Fibroblast of mammary gland (primary cell): ENCODE data around the gene USP15.
"Not testable (repeated sequence)": the region's sequence is repeated elsewhere in the genome, so short reads cannot be mapped to it uniquely, and the experiment has no call there.

Experiments
- DNase-seq: peaks from one replicate; pipeline ENCODE4 v3.0.0-alpha.2; 2010; ENCODE audit warnings: low read depth
- H3K4me3 ChIP-seq: 2 replicates; pipeline ENCODE4 v1.5.1; 2011; ENCODE audit warnings: low read depth, mild to moderate bottlenecking, low read length, moderate library complexity; ENCODE audit not compliant: control insufficient read depth
- TF ChIP-seq, protein P1 (sequence below): conservative IDR thresholded peaks from 2 replicates; pipeline ENCODE4 v1.5.1; 2011; ENCODE audit warnings: low read depth, low read length, inconsistent platforms; ENCODE audit not compliant: control insufficient read depth, insufficient read depth

USP15 gene

GRCh38 chr12:62331306-62331705, 71.1 kb downstream of the USP15 start:
- H3K4me3 ChIP-seq = no peak overlapping the region
- TF ChIP-seq, protein P1, sequence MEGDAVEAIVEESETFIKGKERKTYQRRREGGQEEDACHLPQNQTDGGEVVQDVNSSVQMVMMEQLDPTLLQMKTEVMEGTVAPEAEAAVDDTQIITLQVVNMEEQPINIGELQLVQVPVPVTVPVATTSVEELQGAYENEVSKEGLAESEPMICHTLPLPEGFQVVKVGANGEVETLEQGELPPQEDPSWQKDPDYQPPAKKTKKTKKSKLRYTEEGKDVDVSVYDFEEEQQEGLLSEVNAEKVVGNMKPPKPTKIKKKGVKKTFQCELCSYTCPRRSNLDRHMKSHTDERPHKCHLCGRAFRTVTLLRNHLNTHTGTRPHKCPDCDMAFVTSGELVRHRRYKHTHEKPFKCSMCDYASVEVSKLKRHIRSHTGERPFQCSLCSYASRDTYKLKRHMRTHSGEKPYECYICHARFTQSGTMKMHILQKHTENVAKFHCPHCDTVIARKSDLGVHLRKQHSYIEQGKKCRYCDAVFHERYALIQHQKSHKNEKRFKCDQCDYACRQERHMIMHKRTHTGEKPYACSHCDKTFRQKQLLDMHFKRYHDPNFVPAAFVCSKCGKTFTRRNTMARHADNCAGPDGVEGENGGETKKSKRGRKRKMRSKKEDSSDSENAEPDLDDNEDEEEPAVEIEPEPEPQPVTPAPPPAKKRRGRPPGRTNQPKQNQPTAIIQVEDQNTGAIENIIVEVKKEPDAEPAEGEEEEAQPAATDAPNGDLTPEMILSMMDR = no peak
- no peak for DNase-seq

DNA sequence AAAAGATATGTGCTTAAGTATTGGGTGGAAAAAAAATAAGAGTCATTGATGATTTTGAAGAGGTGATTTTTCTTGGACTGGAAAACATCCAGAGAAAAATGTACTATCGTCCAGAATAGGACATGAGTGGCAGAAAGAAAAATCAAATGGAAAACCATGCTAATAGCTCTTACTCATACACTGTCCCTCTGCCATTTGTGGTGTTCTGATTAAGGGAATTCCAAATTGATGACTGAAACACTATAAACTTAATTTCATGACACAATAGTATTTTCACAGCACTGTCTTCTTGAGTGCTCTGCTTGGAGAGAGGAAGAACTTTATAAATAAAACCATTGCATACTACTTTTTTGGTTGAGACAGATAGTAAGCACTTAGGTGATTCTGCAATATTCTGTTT, 72.4 kb downstream of the USP15 start:
- DNase-seq = peak; percentile 82
- no peak overlapping the region for H3K4me3 ChIP-seq
- TF ChIP-seq, protein P1 = no peak

DNA sequence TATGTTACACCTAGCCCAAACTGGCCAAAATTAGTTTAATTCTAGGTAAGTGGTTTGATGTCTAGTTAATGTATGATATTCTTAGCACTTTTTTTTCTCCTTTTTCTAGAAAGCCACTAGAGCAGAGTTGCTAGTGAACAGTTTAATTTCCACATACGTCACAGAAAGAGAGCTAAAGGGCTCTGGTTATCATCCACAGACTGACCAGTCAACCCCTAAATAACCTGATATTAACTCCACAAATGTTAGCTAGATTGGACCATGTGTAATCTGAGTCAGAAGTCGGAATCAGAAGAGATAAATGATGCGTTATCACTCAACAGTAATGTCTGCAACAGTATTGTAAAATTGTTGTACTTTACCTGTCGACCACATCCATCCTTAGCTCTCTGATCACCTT, 74.9 kb downstream of the USP15 start:
- no peak overlapping the region for H3K4me3 ChIP-seq
- TF ChIP-seq, protein P1 = no peak
- DNase-seq = no peak

- TF ChIP-seq, protein P1 = no peak
- no peak for DNase-seq
- H3K4me3 ChIP-seq = no peak overlapping the region
Observed at GRCh38 chr12:62335796-62336195, 75.6 kb downstream of the USP15 start.

DNA sequence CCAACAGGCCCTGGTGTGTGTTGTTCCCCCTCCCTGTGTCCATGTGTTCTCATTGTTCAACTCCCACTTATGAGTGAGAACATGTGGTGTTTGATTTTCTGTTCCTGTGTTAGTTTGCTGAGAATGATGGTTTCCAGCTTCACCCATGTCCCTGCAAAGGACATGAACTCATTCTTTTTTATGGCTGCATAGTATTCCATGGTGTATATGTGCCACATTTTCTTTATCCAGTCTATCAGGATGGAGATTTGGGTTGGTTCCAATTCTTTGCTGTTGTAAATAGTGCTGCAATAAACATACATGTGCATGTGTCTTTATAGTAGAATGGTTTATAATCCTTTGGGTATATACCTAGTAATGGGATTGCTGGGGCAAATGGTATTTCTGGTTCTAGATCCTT, 77.4 kb downstream of the USP15 start:
- not testable (repeated sequence) for DNase-seq, H3K4me3 ChIP-seq

- not testable (repeated sequence) for DNase-seq, H3K4me3 ChIP-seq
Observed at GRCh38 chr12:62342614-62343303, 82.6 kb downstream of the USP15 start.

DNA sequence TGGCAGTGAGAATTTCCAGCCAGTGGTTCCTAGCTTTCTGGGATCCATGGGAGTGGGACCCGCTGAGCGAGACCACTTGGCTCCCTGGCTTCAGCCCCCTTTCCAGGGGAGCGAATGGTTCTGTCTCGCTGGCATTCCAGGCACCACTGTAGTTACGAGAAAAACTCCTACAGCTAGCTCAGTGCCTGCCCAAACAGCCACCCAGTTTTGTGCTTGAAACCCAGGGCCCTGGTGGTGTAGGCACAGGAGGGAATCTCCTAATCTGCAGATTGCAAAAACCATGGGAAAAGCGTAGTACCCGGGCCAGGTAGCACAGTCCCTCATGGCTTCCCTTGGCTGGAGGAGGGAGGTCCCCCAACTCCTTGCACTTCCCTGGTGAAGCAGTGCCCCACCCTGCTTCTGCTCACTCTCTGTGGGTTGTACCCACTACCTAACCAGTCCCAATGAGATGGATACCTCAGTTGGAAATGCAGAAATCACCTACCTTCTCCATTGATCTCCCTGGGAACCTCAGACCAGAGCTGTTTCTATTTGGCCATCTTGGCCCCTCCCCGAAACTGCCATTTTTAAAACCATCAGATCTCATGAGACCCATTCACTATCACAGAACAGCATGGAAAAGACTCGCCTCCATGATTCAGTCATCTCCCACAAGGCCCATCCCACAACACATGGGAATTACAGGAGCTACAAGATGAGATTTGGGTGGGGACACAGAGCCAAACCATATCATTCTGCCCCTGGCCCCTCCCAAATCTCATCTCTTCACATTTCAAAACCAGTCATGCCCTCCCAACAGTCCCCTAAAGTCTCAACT, 83.3 kb downstream of the USP15 start:
- not testable (repeated sequence) for DNase-seq, H3K4me3 ChIP-seq

GRCh38 chr12:62344731-62345556, 84.7 kb downstream of the USP15 start:
- H3K4me3 ChIP-seq, DNase-seq: not testable (repeated sequence)
